MCF 10A (cell line): ENCODE data around the gene MRPL14. TPM values are rescaled to one million over a fixed set of nuclear protein-coding genes. Genes with fewer than 3 reads are reported as not detected.

ENCODE experiments used
- BruUV-seq: library from RNA; stranded (reverse); fragments of 400-500 nt; replicated peaks from 2 replicates; lab custom pipeline; 2021; lab: Mats Ljungman, UMichigan
- CTCF ChIA-PET: fragments of 300-600 bp; sonication (Branson Sonifier 250); formaldehyde crosslinking; extraction: SDS; loops from one replicate; lab custom pipeline; 2021; ENCODE audit warnings: antibody characterized with exemption, inconsistent platforms; lab: Yijun Ruan, JAX
- POLR2A ChIA-PET: fragments of 300-600, 350-650 bp; sonication (Branson Sonifier 250); formaldehyde crosslinking; extraction: SDS; loops from one replicate; lab custom pipeline; 2020; ENCODE audit warnings: antibody characterized with exemption, inconsistent platforms; lab: Yijun Ruan, JAX
- DNase-seq: peaks from one replicate; pipeline ENCODE4 v3.0.0-alpha.2; 2018; ENCODE audit not compliant: unreplicated experiment
- H3K27ac Mint-ChIP-seq: one replicate; pipeline ENCODE4 v1.8.0; 2022; ENCODE audit warnings: mild to moderate bottlenecking, low read depth, mixed read lengths; ENCODE audit not compliant: unreplicated experiment
- H3K27me3 Mint-ChIP-seq: one replicate; pipeline ENCODE4 v1.8.0; 2022; ENCODE audit warnings: mixed read lengths; ENCODE audit not compliant: insufficient read depth, unreplicated experiment
- H3K36me3 Mint-ChIP-seq: one replicate; pipeline ENCODE4 v1.8.0; 2022; ENCODE audit warnings: mild to moderate bottlenecking, moderate library complexity, mixed read lengths; ENCODE audit not compliant: insufficient read depth, unreplicated experiment
- H3K4me1 Mint-ChIP-seq: one replicate; pipeline ENCODE4 v1.8.0; 2022; ENCODE audit warnings: mixed read lengths; ENCODE audit not compliant: insufficient read depth, unreplicated experiment
- H3K4me3 Mint-ChIP-seq: one replicate; pipeline ENCODE4 v1.8.0; 2022; ENCODE audit warnings: mild to moderate bottlenecking, moderate library complexity, mixed read lengths; ENCODE audit not compliant: unreplicated experiment
- H3K9me3 Mint-ChIP-seq: one replicate; pipeline ENCODE4 v1.8.0; 2022; ENCODE audit warnings: mixed read lengths; ENCODE audit not compliant: unreplicated experiment
- intact Hi-C: fragments of 100-400 bp; cut with micrococcal nuclease; formaldehyde crosslinking; loops from 2 replicates; pipeline ENCODE4 v1.14.1; 2022
- total RNA-seq: library from RNA; stranded (reverse); gene quantifications from 2 replicates; pipeline ENCODE4 v1.2.3, GENCODE V29; 2022
- TF ChIP-seq, protein P1 (sequence below): fragments of 200-600 bp; IDR thresholded peaks from one replicate; pipeline ENCODE4 v1.8.0; 2022; ENCODE audit warnings: antibody characterized with exemption, mild to moderate bottlenecking; ENCODE audit not compliant: unreplicated experiment

Gene MRPL14
- total RNA-seq, 1 experiment from 2014 or later: 66.8 TPM

DNA sequence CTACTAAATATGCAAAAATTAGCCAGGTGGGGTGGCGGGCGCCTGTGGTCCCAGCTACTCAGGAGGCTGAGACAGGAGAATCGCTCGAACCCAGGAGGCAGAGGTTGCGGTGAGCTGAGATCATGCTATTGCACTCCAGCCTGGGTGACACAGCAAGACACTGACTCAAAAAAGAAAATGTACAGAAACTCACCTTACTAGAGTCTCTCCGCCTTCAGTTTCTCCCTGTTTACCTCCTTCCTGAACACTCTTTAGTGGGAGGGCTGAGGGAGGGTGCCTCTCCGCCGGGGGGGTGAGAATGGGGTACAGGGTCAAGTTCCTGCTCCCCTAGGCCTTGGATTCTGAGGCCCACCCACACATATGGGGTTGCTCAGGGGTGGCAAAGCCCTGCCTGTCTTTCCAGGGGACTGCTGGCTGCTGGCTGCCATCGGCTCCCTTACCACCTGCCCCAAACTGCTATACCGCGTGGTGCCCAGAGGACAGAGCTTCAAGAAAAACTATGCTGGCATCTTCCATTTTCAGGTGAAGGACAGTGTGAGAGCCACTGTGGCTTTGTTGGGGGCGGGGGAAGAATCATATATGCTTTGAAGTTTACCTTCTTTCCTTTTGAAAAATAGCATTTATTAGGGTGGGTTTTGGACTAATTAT lies 44.8 kb upstream of the MRPL14 start:
- TF ChIP-seq, protein P1, sequence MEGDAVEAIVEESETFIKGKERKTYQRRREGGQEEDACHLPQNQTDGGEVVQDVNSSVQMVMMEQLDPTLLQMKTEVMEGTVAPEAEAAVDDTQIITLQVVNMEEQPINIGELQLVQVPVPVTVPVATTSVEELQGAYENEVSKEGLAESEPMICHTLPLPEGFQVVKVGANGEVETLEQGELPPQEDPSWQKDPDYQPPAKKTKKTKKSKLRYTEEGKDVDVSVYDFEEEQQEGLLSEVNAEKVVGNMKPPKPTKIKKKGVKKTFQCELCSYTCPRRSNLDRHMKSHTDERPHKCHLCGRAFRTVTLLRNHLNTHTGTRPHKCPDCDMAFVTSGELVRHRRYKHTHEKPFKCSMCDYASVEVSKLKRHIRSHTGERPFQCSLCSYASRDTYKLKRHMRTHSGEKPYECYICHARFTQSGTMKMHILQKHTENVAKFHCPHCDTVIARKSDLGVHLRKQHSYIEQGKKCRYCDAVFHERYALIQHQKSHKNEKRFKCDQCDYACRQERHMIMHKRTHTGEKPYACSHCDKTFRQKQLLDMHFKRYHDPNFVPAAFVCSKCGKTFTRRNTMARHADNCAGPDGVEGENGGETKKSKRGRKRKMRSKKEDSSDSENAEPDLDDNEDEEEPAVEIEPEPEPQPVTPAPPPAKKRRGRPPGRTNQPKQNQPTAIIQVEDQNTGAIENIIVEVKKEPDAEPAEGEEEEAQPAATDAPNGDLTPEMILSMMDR: no peak
- POLR2A ChIA-PET: interaction anchor here (0.7 to 1.5 kb wide), 6 partner anchors 30 to 84 kb away, joined by 3 to 9 read pairs (median 4); partner anchors contain the start of genes HSP90AB1 and SLC29A1
- no peak for DNase-seq

DNA sequence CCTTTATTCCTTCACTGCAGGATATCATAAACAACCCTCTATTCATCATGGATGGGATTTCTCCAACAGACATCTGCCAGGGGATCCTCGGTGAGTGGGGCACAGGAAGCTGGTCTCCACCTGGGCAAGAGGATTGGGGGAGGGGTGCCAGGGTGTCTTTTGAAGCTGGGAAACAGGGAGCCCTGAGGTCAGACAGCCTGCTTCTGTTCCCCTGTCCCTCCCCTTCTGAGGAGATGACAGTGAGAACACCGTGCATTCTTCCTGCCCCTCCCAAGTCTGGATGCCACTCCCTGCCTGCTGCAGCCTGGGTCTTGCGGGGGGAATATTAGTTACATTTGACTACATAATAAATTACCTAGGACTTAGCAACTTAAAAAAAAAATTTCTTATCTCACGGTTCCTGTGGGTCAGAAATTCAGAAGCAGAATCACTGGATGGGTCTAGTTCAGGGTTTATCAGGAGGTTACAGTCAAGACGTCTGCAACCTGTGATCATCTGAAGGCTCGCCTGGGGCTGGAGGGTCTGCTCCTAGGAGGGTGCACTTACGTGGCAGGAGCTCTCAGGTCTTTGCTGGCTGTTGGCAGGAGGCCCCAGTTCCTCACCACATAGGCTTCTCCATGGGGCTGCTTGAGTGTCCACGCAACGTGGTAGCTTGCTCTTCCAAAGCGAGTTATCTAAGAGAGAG lies 42.8 kb upstream of the MRPL14 start:
- intact Hi-C loops: no loop called here
- Mint-ChIP-seq H3K4me3 (no peak overlapping the region), H3K9me3 (no peaks in the 10 kb centered on the region), H3K27ac (no peak overlapping the region), H3K4me1 (peaks cover 16% of the 10 kb centered on the region), H3K36me3 (no peaks in the 10 kb centered on the region), H3K27me3 (peaks cover 12% of the 10 kb centered on the region)
- ChIA-PET POLR2A (interaction anchor here (1.0 to 3.0 kb wide), 2 partner anchors 23 to 77 kb away, joined by 3 to 11 read pairs; partner anchors contain the start of gene HSP90AB1), CTCF (interaction anchor here (0.6 to 4.9 kb wide), 7 partner anchors 53 to 86 kb away, joined by 3 to 38 read pairs (median 4); no protein-coding TSS in a partner anchor)
- TF ChIP-seq, protein P1: no peak
- peak; percentile 9 for DNase-seq
- BruUV-seq: no TSS peak

More for the DNA sequence above, 44.8 kb upstream of the MRPL14 start:
- BruUV-seq: no TSS peak
- H3K9me3 Mint-ChIP-seq: no peaks in the 10 kb centered on the region
- H3K27me3 Mint-ChIP-seq: no peaks in the 10 kb centered on the region
- CTCF ChIA-PET: interaction anchor here (0.6 to 4.9 kb wide), 27 partner anchors 10 to 166 kb away, joined by 3 to 38 read pairs (median 6); partner anchors contain the start of genes HSP90AB1 and MYMX
- H3K36me3 Mint-ChIP-seq: no peaks in the 10 kb centered on the region
- H3K27ac Mint-ChIP-seq: no peak overlapping the region
- intact Hi-C loops: loop anchor here (1.0 to 2.0 kb wide), 4 partner anchors 49 to 167 kb away; partner anchors contain the start of gene HSP90AB1
- H3K4me3 Mint-ChIP-seq: no peak overlapping the region
- peaks cover 16% of the 10 kb centered on the region for H3K4me1 Mint-ChIP-seq

DNA sequence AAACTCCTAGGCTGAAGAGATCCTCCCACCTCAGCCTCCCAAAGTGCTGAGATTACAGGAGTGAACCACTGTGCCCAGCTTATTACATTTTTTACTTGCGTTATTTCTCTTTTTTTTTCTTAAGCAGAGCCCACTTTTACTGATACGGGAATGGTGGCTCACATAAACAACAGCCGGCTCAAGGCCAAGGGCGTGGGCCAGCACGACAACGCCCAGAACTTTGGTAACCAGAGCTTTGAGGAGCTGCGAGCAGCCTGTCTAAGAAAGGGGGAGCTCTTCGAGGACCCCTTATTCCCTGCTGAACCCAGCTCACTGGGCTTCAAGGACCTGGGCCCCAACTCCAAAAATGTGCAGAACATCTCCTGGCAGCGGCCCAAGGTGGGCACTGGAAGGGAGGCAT lies 41.9 kb upstream of the MRPL14 start:
- ChIA-PET POLR2A (interaction anchor here (1.2 to 3.0 kb wide), 2 partner anchors 77 to 88 kb away, joined by 3 to 11 read pairs; partner anchors contain the start of genes HSP90AB1 and SLC35B2), CTCF (interaction anchor here (0.6 to 4.9 kb wide), 11 partner anchors 11 to 268 kb away, joined by 3 to 38 read pairs (median 4); partner anchors contain the start of gene AARS2)
- H3K4me3 Mint-ChIP-seq: no peak overlapping the region
- H3K27me3 Mint-ChIP-seq: peaks cover 21% of the 10 kb centered on the region
- TF ChIP-seq, protein P1: no peak
- intact Hi-C loops: no loop called here
- no TSS peak for BruUV-seq
- peak; percentile 38 for DNase-seq
- no peaks in the 10 kb centered on the region for H3K9me3 Mint-ChIP-seq
- no peaks in the 10 kb centered on the region for H3K36me3 Mint-ChIP-seq
- peak overlapping the region; percentile 69 for H3K27ac Mint-ChIP-seq
- H3K4me1 Mint-ChIP-seq: peaks cover 16% of the 10 kb centered on the region

DNA sequence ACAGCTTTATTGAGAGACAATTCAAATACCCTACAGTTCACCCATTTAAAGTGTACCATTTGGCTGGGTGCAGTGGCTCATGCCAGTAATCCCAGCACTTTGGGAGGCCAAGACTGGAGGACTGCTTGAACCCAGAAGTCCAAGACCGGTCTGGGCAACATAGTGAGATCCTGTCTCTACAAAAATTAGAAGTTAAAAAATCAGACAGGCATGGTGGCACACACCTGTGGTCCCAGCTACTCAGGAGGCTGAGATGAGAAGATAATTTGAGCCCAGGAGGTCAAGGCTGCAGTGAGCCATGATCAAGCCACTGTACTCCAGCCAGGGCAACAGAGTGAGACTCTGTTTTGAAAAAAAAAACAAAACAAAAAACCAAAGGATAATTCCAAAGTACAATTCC lies 40.3 kb upstream of the MRPL14 start:
- peaks cover 23% of the 10 kb centered on the region for H3K27me3 Mint-ChIP-seq
- ChIA-PET POLR2A (interaction anchor here (0.8 to 3.0 kb wide), 2 partner anchors 9 to 79 kb away, joined by 5 to 11 read pairs; partner anchors contain the start of genes CAPN11 and HSP90AB1), CTCF (interaction anchor here (0.6 to 0.7 kb wide), 3 partner anchors 18 to 58 kb away, joined by 3 to 8 read pairs (median 6); no protein-coding TSS in a partner anchor)
- BruUV-seq: no TSS peak
- TF ChIP-seq, protein P1: no peak
- no peaks in the 10 kb centered on the region for H3K9me3 Mint-ChIP-seq
- no peak overlapping the region for H3K4me3 Mint-ChIP-seq
- intact Hi-C loops: no loop called here
- H3K27ac Mint-ChIP-seq: no peak overlapping the region
- H3K36me3 Mint-ChIP-seq: no peaks in the 10 kb centered on the region
- no peak for DNase-seq
- peaks cover 13% of the 10 kb centered on the region for H3K4me1 Mint-ChIP-seq
